Panc1 (cell line): ENCODE measurements around the gene POLR3K. TPM values are rescaled to one million over a fixed set of nuclear protein-coding genes. Genes with fewer than 3 reads are reported as not detected.

Experiments
- ATAC-seq: fragments of 200-7000 bp; cut with Tn5 transposase; 2 replicates; pipeline ENCODE4 v1.9.1; 2020; ENCODE audit warnings: mild to moderate bottlenecking, moderate library complexity
- Bru-seq: library from RNA; stranded (reverse); fragments of 400-500 nt; gene quantifications from one replicate; lab custom pipeline; 2021; lab: Mats Ljungman, UMichigan
- BruChase-seq, 2 experiments: library from RNA; stranded (reverse); fragments of 400-500 nt; gene quantifications; one replicate each; lab custom pipeline; 2021; lab: Mats Ljungman, UMichigan
- BruUV-seq: library from RNA; stranded (reverse); fragments of 400-500 nt; replicated peaks from 2 replicates; lab custom pipeline; 2021; lab: Mats Ljungman, UMichigan
- CTCF ChIA-PET: fragments of 300-600 bp; sonication (Branson Sonifier 250); formaldehyde crosslinking; loops from one replicate; lab custom pipeline; 2022; ENCODE audit warnings: antibody characterized with exemption; lab: Charles Lee
- POLR2A ChIA-PET: fragments of 300-600 bp; sonication (Branson Sonifier 250); formaldehyde crosslinking; loops from one replicate; lab custom pipeline; 2022; ENCODE audit warnings: antibody characterized with exemption; lab: Charles Lee
- DNase-seq: peaks from one replicate; pipeline ENCODE4 v3.0.0-alpha.2; 2010; ENCODE audit warnings: low read depth, low spot score
- H3K27ac ChIP-seq: 2 replicates; pipeline ENCODE4 v1.5.1; 2011; ENCODE audit warnings: mild to moderate bottlenecking, low read length, inconsistent platforms
- H3K27me3 ChIP-seq: fragments of 200-500 bp; sonication (Bioruptor generic); 2 replicates; pipeline ENCODE4 v1.6.0; 2014; ENCODE audit warnings: low read length, inconsistent platforms; ENCODE audit not compliant: control insufficient read depth, insufficient read depth
- H3K36me3 ChIP-seq: fragments of 200-500 bp; sonication (Bioruptor generic); 2 replicates; pipeline ENCODE4 v1.5.1; 2014; ENCODE audit warnings: inconsistent platforms, mild to moderate bottlenecking, low read length, moderate library complexity; ENCODE audit not compliant: control insufficient read depth, insufficient read depth
- H3K4me1 ChIP-seq: 2 replicates; pipeline ENCODE4 v1.5.1; 2011; ENCODE audit warnings: inconsistent platforms, mild to moderate bottlenecking, low read length, moderate library complexity; ENCODE audit not compliant: control insufficient read depth, insufficient read depth
- H3K4me3 ChIP-seq, 2 experiments: 2 replicates each; pipeline ENCODE4 v1.5.1; 2011 to 2012; ENCODE audit warnings: low read depth in 2 of 2, low read length in 2 of 2, mild to moderate bottlenecking in 2 of 2, inconsistent platforms in 1 of 2, moderate library complexity in 1 of 2
- H3K9me3 ChIP-seq: fragments of 200-500 bp; sonication (Bioruptor generic); 2 replicates; pipeline ENCODE4 v1.5.1; 2014; ENCODE audit warnings: low read depth, mild to moderate bottlenecking, inconsistent platforms, low read length, moderate library complexity; ENCODE audit not compliant: control insufficient read depth, insufficient read depth
- POLR2AphosphoS5 ChIP-seq: IDR thresholded peaks from 2 replicates; pipeline ENCODE4 v1.6.1; 2012; ENCODE audit warnings: mild to moderate bottlenecking, low read depth, low read length, moderate library complexity
- SIN3A ChIP-seq: IDR thresholded peaks from 2 replicates; pipeline ENCODE4 v1.6.1; 2012; ENCODE audit warnings: low read depth, mild to moderate bottlenecking, low read length, moderate library complexity, borderline replicate concordance; ENCODE audit not compliant: insufficient read depth
- TCF7L2 ChIP-seq: IDR thresholded peaks from 2 replicates; pipeline ENCODE4 v1.6.1; 2011; ENCODE audit warnings: mild to moderate bottlenecking, low read depth, low read length, inconsistent platforms
- in situ Hi-C: cut with HindIII; loops from 2 replicates; pipeline ENCODE4 v1.10.0; 2016; ENCODE audit warnings: low sequenced_read_pairs, low pct_unique_long_range_greater_than_20kb
- intact Hi-C: fragments of 100-400 bp; cut with micrococcal nuclease; formaldehyde crosslinking; loops from one replicate; pipeline ENCODE4 v1.10.0; 2022; ENCODE audit not compliant: unreplicated experiment
- long read RNA-seq: library from polyadenylated mRNA; unstranded; transcript quantifications from one replicate; pipeline ENCODE4 v2.0.0, GENCODE V29; 2021; ENCODE audit not compliant: unreplicated experiment
- polyA plus RNA-seq: library from polyadenylated mRNA; unstranded; fragments of >200 nt; gene quantifications from one replicate; pipeline ENCODE4 v1.2.1, GENCODE V29; 2012; ENCODE audit warnings: missing spikeins; ENCODE audit not compliant: insufficient read length
- total RNA-seq: library from RNA; stranded (reverse); gene quantifications from one replicate; pipeline ENCODE4 v1.2.1, GENCODE V29; 2021; ENCODE audit not compliant: unreplicated experiment
- TF ChIP-seq, protein P1 (sequence below), 2 experiments: IDR thresholded peaks; 2 replicates each; pipeline ENCODE4 v1.6.1; 2011 to 2012; ENCODE audit warnings: low read depth in 2 of 2, control low read depth in 1 of 2, low read length in 1 of 2, mild to moderate bottlenecking in 1 of 2, moderate library complexity in 1 of 2; ENCODE audit not compliant: insufficient read depth in 1 of 2
- TF ChIP-seq, protein P2 (sequence below): fragments of 450-650 bp; IDR thresholded peaks from 2 replicates; pipeline ENCODE4 v1.5.1; 2017; ENCODE audit warnings: mild to moderate bottlenecking

The POLR3K gene
- total RNA-seq (35.7 TPM), Bru-seq, nascent RNA (percentile 67 among the genes with signal in this experiment), BruChase-seq, experiment 1, labeled RNA remaining after a 2-hour chase (percentile 78 among the genes with signal in this experiment), BruChase-seq, experiment 2, labeled RNA remaining after a 6-hour chase (percentile 80 among the genes with signal in this experiment)
- 45.6 TPM for polyA plus RNA-seq
- long read RNA-seq, transcript POLR3K-201 (3 exons, 1,392 nt) = major isoform, 50 of 71 reads
- long read RNA-seq, partial matches to known transcripts = 0 of 71 reads
- long read RNA-seq, other reads (novel, unspliced or antisense) = 21 of 71 reads

DNA sequence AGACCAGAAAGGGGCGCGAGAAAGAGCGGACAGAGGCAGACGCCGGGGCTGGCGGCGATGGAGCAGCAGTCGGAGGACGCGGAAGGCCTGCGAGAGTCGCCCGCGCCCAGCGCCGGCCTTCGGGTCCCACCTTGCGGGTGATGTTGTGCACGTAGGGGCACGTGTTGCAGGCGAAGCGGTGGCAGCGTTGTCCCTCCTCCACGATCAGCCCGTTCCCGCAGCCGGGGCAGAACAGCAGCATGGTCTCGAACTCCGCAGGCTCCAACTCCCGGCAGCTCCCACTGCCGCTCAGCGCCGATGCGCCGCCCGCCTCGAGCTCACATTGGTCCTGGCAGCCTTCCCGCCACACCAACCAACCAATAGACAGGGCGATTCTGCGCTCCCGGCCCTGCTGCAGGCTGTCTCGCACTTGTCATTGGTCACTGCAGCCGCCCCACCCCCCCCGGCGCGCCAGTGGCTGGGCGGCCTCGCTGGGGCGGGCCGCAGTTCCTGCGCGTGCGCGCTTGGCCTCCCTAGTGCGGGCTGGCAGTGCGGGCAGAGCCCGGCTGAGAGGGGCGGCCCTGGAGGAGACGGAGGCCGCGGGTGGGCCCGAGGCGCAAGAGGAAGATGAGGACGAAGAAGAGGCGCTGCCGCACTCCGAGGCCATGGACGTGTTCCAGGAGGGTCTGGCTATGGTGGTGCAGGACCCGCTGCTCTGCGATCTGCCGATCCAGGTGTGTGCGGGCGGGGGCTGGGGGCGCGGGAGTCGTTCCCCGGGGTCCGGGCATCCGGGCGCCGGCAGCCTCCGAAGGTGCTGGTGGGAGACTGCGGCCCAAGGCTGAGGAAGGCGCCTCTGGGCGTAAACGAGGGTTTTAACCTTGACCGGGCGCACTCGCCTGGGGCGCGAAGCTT lies at the start of gene POLR3K, which contains the start of gene SNRNP25:
Gene POLR3K (minus strand): TSS at position 263 of the 891 bp plus-strand sequence. CDS start 22 bp downstream, at position 241.
Gene SNRNP25 (plus strand): TSS at position 483 of the 891 bp plus-strand sequence. CDS start 189 bp downstream, at position 672.
- BruUV-seq = no TSS peak
- H3K36me3 ChIP-seq = no peaks in the 10 kb centered on the region; the same call in 1 of the 2 replicates
- POLR2A ChIA-PET = interaction anchor here (0.5 kb wide), 1 partner anchor 85 kb away, joined by 6 read pairs; no protein-coding TSS in a partner anchor

More for the DNA sequence above, at the start of gene POLR3K, which contains the start of gene SNRNP25:
- peaks cover 3% of the 10 kb centered on the region; the same call in 1 of the 2 replicates for H3K4me1 ChIP-seq
- in situ Hi-C loops (no loop called here), intact Hi-C loops (no loop called here)
- H3K4me3 ChIP-seq = peak within 1 kb of the TSS; percentile 81 to 91
- peak within 1 kb of the TSS; percentile 93 for H3K27ac ChIP-seq
- TF ChIP-seq POLR2AphosphoS5 (peak; percentile 85), SIN3A (peak; percentile 69), TCF7L2 (no peak)
- TF ChIP-seq, protein P1, sequence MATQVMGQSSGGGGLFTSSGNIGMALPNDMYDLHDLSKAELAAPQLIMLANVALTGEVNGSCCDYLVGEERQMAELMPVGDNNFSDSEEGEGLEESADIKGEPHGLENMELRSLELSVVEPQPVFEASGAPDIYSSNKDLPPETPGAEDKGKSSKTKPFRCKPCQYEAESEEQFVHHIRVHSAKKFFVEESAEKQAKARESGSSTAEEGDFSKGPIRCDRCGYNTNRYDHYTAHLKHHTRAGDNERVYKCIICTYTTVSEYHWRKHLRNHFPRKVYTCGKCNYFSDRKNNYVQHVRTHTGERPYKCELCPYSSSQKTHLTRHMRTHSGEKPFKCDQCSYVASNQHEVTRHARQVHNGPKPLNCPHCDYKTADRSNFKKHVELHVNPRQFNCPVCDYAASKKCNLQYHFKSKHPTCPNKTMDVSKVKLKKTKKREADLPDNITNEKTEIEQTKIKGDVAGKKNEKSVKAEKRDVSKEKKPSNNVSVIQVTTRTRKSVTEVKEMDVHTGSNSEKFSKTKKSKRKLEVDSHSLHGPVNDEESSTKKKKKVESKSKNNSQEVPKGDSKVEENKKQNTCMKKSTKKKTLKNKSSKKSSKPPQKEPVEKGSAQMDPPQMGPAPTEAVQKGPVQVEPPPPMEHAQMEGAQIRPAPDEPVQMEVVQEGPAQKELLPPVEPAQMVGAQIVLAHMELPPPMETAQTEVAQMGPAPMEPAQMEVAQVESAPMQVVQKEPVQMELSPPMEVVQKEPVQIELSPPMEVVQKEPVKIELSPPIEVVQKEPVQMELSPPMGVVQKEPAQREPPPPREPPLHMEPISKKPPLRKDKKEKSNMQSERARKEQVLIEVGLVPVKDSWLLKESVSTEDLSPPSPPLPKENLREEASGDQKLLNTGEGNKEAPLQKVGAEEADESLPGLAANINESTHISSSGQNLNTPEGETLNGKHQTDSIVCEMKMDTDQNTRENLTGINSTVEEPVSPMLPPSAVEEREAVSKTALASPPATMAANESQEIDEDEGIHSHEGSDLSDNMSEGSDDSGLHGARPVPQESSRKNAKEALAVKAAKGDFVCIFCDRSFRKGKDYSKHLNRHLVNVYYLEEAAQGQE (IDR thresholded peaks at IDR 0.05; ENCODE audit: insufficient read depth in 1 of 2, low read depth in 2 of 2, low read length in 1 of 2) = no peak
- TF ChIP-seq, protein P2, sequence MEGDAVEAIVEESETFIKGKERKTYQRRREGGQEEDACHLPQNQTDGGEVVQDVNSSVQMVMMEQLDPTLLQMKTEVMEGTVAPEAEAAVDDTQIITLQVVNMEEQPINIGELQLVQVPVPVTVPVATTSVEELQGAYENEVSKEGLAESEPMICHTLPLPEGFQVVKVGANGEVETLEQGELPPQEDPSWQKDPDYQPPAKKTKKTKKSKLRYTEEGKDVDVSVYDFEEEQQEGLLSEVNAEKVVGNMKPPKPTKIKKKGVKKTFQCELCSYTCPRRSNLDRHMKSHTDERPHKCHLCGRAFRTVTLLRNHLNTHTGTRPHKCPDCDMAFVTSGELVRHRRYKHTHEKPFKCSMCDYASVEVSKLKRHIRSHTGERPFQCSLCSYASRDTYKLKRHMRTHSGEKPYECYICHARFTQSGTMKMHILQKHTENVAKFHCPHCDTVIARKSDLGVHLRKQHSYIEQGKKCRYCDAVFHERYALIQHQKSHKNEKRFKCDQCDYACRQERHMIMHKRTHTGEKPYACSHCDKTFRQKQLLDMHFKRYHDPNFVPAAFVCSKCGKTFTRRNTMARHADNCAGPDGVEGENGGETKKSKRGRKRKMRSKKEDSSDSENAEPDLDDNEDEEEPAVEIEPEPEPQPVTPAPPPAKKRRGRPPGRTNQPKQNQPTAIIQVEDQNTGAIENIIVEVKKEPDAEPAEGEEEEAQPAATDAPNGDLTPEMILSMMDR = no peak
- ATAC-seq (peak; percentile 97), DNase-seq (peak; percentile 86)
- H3K27me3 ChIP-seq = no peaks in the 10 kb centered on the region
- CTCF ChIA-PET = no interaction called here
- H3K9me3 ChIP-seq = no peaks in the 10 kb centered on the region
